GM19468 (cell line): ENCODE results near the gene GMFB.

ENCODE experiments used
- ATAC-seq: cut with Tn5 transposase; IDR thresholded peaks from one replicate; pipeline ENCODE4 v1.9.1; 2021; ENCODE audit warnings: mild to moderate bottlenecking, moderate library complexity, moderate number of reproducible peaks; ENCODE audit not compliant: unreplicated experiment; ENCODE audit errors: extremely low read depth

GMFB gene

DNA sequence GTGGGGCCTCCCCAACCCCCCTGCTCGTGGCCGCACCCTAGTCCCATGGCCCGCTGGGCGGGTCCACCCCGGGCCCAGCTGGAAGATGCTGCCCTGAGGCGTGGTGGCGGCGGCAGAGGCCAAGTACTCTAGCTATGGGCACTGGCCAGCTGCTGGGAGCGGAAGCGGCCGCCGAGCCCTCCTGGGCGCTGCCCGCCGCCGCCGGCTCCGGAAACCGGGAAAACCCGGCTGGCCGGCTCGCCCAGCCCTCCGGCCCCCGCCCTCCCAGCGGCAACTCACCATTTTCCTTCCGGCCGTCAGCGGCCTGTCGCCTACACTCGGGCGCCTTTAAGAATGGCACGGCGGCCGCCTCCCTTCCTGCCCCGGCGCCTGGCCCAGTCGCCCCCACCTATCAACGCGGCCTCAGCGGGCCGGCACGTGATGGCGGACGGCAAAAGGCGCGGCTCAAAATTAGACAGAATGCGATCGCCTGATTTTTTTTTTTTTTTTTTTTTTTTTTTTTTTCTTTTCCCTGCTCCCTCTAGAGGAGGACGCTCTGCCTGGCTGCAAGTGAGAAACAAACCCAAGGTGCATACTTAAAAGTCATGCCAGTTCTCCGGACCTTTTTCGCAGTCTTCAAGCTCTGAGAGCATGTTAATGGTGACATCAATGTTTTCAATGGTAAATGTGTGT is at the start of gene GMFB:
TSS of gene GMFB (minus strand) at position 335 of the 672 bp plus-strand sequence. CDS start at position 282, 53 bp downstream.
- ATAC-seq: peak; percentile 91

DNA sequence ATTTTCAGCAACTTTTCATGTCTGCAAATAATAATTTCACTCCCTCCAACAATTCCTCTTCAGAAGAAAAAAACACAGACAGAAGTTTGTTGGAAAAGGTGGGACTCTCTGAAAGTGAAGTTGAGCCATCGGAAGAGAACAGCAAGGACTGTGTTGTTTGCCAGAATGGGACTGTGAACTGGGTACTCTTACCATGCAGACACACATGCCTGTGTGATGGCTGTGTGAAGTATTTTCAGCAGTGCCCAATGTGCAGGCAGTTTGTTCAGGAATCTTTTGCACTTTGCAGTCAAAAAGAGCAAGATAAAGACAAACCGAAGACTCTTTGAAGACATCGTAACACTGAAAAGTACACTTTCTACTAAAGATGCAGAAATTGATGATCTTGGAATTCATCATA is 49.3 kb upstream of the GMFB start:
- ATAC-seq: no peak

DNA sequence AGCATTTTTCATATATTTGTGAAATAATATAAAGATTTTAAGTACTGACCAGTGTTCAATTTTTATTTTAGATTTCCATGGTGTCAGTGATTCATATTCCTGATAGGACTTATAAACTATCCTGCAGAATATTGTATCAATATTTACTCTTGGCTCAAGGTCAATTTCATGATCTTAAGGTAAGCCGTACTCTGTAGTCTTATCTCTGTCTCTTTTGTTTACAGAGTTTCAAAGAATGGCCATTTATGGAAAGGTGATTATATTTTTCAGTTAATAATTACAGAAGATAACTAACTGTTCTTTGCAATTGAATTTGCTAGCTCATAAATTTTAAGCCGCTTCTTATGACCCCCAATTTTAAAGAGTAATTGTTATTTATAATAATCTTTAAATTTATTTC is 48.9 kb upstream of the GMFB start:
- ATAC-seq: no peak

DNA sequence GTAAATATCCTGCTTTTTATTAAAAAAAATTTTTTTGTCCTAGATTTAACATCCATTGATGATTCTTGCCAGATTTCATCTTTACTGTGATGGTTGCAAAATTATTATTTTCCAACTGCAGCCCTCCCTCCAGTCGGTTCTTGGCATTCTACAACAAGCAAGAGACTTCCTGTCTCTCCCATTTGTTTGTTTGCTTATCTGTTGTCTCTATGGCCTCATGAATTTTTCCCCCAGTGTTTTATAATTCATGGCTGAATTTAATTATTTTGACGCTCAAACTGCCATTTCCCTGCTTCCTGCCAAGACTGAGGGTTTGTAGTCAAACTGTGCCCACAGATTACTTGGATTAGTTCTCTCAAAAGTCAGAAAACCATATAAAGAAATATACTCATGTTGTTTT is 46.9 kb upstream of the GMFB start:
- no peak for ATAC-seq

DNA sequence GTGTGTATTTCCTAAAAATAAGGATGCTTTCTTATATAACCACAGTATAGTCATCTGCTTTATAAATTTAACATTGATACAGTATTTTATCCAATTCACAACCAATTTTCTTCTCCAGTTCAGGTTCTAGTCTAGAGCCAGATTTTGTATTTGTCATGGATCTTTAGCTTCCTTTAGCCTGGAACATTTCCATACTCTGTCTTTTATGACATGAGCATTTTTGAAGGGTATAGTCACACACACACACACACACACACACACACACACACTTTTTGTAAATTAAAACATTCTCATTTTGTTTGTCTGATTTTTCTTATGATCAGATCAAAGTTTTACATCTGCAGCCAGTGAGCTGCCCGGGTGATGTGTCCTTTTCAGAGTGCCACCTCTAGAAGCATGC is 46.3 kb upstream of the GMFB start:
- ATAC-seq: no peak

DNA sequence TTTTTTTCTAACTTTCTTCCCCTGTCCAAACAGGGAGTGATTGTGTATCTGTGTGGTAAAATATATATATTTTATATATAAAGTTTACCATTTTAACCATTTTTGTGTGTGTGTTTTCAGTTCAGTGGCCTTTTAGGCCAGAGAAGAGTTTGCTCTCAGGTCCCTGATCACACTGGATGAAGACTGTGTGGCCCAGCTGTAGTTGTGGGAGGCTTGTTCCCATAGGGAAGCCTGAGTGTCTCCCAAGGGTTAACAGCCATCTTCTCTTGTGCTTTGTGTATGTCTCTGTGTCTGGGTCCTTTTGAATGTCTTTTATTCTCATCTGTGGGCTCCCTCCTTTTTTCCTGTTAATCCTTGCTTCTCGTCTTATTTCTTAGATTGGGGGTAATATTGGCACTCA is 44.3 kb upstream of the GMFB start:
- ATAC-seq: no peak

DNA sequence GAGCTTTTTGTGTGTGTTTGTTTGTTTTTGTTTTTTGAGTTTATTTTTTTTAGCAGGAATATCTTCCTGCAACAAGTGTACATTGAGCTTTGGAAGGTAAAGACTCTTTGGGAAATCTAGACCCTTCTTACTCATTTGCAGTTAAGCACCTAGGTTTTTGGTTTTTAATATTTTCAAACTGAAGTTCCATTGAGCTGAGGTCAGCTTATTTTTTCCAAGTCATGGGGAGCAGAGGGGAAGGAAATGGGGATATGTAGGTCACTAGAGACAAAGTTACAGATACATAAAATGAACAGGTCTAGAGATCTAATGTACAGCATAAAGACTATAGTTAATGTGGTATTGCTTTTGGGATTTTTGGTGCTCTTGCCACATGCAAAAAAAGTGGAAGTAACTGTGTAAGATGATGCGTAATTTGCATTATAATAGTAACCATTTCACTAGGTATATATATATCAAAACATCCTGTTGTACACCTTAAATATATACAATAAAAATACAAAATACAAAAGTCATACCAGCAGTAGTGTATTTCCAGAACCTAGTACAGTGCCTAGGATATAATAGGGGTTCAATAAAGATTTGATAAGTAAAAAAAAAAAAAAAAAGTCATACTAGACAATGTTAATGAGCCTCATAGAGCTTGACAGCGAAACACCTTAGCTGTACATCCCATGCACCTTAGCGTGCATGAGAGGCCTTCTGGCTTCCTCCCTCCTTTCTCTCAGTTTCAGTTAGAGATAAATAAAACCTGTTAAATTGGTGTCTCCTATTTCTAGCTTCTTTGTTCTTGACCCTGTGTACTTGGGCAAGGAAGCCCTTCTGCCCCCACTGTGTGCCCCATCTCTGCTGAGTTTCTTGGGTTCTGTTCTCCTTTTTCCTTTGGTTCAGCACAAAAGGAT is 43.6 kb upstream of the GMFB start:
- ATAC-seq: peak; percentile 97

DNA sequence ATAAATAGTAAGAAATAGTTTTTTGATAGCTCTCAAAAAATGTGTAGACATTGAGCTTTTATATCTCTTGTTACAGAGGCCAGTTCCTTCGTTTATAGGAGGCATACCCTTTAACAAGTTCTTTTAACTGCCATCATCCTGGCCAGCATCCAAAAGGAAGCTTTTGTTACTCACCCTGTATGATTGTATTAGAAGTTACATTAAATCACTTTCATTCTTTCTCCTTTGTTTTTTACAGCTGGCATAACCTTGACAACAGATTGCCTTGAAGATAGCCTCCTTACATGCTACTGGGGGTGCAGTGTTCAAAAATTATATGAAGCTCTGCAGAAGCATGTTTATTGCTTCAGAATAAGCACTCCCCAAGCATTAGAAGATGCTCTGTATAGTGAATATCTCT is 41.0 kb upstream of the GMFB start:
- no peak for ATAC-seq

DNA sequence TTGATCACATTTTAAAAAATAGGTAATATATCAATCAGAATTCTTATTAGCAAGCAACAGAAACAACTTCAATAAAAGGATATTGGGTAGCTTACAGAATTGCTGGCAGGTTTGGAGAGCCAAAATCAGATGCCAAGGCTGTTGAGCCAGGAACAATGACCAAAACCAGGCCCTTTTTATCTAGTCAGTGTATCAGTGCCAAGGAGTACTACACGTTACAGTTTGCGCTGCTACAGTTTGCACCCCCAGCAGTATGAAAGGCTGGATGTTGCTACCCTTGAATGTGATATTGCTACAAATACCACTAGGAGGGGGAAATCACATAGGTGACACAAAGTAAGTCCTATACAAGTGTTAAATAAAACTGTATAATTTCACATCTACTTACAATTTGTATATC is 40.2 kb upstream of the GMFB start:
- ATAC-seq: no peak

DNA sequence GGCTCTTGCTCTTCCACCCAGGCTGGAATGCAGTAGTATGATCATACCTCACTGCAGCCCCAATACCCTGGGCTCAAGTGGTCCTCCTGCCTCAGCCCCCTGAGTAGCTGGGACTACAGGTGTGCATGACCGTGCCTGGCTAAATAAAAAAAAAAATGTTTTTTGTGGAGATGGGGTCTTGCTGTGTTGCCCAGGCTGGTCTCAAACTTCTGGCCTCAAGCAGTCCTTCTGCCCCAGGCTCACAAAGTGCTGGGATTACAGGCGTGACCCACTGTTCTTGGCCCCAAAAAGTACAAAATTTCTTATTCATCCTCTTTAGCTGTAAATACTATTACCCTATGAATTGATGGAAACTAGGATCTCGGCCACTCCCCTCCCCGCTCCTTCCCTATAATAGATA is 35.6 kb upstream of the GMFB start:
- no peak for ATAC-seq

DNA sequence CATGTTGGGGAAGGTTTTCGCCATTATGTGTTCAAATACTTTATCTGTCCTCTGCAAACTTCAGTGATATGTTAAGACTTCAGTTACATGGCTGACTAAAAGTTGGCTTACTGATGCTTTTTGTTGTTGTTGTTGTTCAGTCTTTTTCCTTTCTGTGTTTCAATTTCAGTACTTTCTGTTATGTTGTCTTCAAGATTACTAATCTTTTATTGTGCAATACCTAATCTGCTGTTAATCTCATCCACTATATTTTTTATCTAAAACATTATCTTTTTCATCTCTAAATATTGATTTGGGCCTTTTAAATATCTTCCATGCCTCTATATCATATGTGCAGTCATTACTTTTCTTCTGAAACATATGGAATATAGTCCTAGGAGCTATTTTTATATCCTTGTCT is 27.9 kb upstream of the GMFB start:
- ATAC-seq: no peak

DNA sequence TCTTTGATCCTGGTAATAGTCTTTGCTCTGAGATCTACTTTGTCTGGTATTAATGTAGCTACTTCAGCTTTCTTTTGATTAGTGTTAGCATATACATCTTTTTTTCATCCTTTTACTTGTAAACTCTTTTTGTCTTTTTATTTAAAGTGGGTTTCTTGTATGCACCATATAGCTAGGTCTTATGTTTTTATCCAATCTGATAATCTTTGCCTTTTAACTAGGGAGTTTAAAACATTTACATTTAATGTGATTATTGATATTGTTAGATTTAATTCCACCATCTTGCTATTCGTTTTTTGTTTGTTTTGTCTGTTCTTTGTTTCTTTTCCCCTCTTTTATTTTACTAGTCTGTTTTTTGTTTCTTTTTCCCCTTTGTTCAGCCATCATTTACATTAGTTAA is 26.9 kb upstream of the GMFB start:
- ATAC-seq: no peak

DNA sequence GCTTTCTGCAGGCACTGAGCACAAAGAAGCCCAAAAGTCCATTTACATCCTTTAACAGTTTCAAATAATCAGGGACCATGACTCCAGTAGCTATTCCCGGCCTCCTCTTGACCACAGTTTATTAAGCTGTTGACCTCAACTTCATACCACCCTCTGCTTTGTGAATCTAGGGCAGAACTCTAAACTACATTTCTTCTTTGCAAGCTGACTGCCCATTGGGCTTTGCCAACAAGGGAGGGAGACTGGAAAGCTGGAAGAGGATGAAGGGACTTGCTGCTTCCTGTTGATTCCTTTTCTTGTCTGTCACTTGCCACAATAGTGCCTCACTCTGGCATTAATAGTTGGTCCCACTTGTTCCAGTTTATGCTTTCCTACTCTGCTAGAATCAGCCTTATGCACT is 23.6 kb upstream of the GMFB start:
- ATAC-seq: no peak

DNA sequence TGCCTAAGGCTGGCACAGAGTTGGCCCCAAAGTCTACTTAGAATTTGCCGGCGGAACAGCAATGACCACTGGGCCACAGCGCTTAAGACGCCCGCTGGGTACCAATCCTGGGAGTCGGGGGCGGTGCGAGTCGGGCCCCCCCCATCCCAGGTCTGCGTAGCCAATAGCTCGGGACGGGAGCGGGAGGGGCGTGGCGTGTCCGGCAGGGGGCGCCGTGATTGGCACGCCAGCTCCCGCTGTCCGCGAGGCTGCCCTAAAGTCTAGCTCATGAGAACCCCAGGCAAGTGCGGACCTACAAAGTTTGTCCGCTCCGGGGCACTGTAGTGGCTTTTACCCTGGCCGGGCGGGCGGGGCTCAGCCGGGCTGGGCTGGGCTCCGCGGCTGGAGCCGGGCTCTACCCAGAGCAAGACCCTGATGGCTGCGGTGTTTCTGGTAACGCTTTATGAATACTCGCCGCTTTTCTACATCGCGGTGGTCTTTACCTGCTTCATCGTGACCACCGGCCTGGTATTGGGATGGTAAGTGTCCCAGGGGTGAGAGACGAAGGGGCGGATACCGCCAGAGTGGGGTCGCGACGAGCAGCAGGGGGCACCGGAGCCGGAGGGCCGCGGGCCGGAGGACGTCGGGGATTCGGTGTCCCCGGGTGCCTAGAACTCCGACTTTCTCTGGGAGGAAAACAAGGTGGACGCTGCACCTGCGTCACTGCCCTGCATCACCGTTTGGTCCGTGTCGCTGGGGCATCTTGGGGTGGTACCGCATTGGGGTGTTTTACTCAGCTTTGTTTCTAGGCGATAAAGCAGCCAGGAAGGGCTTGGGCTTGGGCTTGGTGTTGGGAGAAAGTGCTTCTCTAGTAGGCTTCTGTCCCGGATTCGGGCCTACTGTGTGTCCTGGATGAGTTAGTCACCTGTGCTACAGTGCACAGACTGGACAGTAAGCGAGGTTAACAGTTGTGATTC is 21.0 kb upstream of the GMFB start, which contains the start of gene CGRRF1:
TSS of gene CGRRF1 (plus strand) at position 361 of the 956 bp plus-strand sequence. CDS start at position 415, 54 bp downstream.
- peak; percentile 97 for ATAC-seq

DNA sequence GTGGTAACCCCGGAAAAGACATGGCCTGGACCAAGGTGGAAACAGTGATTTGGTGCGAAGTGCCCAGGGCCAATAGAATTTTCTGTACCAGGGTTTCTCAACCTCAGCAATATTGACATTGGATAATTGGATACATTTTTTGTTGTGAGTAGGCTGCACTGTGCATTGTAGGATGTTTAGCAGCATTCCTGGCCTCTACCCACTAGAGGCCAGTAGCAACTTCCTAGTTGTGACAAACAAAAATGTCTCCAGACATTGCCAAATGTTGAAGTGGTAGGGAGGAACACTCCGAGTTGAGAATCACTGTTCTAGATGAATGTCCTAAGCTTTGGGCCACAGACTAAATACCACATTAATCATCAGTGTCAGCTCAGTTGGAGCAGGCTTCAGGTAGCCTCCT is 14.7 kb upstream of the GMFB start:
- no peak for ATAC-seq

DNA sequence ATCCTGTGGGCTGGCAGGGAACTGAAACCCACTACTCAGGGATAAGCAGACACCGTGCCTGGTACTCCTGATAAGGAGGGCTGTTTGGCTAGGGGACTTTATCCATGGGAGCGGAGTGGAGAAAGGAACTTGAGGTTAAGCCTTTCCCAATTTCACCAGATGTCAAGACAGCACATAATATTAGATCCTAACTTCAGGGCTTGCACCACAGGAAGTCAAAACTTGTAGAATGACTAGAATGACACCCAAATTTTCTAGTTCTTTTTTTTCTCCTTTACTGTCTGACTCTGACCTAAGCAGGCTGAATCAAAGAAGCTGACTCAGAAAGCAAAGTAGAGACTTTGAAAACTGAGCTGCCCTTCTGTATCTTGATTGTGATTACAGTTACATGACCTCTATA is 13.8 kb upstream of the GMFB start:
- ATAC-seq: no peak

DNA sequence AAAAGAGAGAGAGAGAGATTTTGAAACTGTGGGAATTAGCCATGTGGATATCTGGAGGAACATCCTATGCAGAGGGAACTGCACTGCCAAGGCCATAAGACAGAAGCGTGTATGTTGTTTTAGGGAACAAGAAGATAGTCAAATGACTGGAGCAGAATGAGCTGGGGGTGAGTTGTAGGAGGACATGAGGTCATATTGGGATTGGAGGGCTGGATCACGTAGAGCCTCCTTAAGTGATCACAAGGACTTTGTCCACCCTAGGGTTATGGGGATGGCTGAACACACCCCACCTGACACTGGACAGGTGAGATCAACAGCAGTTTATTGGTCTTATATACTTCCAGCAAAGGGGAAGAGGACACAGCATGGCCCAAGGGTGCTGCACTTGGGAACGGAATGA is 12.7 kb upstream of the GMFB start:
- no peak for ATAC-seq

DNA sequence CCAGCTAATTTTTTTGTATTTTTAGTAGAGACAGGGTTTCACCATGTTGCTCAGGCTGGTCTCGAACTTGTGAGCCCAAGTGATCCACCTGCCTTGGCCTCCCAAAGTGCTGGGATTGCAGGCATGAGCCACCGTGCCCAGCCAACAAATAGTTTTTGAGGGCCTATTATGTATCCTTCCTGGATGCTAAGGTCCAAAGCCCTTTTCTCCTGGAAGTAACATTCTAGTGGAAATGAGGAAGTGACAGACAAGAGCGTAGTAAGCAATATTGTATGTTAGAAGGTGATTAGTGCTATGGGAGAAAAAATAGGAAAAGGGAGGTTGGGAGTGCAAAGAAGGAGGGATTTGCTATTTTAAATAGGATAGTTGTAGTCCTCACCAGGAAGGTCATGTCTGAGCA is 12.0 kb upstream of the GMFB start:
- no peak for ATAC-seq

DNA sequence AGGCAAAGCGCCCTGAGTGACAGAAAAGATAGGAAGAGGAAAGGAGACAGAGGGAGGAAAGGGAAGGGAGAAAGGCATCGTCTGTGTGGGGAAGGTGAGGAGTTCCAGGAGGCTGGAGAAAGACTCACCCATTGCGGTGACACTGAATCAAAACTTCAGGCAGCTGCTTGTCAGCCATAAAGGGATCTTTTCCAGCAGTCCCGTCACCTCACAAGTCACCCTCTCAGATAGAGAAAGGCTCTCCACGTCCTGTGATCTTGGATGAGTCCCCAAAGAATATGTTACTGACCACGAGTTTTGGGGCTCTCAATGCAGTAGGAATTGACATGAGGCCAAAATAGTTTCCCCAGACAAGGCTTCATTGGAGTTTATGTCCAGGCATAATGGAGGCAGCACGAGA is 9.8 kb upstream of the GMFB start:
- no peak for ATAC-seq

DNA sequence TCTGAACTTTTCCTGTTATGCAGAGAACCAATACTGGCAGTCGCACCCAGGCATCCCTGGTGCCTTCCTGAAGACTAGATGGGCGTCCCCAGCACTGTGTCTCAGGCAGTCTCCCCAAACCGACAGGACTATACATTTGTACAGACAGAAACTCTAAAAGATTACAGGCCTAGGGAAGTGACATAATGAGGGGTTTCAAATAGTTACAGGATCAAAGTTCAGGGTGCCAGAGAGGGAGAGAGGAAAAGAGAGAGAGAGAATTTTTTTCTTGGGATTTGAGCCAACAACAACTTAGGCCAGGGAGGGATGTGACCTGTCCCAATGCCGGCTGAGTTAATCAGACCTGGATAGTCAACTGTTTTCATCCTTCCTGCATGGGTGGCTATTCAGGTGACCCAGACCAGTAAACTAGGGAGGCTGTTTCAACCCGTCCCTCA is 9.3 kb upstream of the GMFB start:
- no peak for ATAC-seq
